ENCODE data around the gene FGD6. TPM values are rescaled to one million over a fixed set of nuclear protein-coding genes. Genes with fewer than 3 reads are reported as not detected.

The FGD6 gene
- total and polyA plus RNA-seq, 2 experiments from 2014 or later, result 3.0 to 5.9 TPM

DNA sequence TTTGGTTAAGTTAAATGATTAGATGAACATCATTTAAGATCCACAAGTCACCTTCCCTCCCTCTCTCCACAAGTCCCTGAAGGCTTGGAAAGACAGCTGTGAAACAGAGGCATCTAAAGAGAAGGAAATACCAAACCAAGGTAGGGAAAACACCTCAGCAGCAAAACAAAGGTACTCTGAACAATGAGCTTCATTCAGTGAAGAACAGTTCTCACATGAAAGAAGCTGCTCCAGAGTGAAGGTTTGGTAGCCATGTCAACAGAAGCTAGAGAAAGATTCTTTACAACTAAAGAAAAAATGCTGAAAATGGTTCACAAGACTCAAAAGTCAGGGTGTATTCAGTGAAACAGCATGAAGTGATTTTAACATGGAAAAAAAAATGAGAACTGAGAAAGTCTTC lies 69.4 kb downstream of the FGD6 start:
- no peak for DNase-seq
- Histone ChIP-seq H3K9me3 (ENCODE audit: low read depth) (no peaks in the 10 kb centered on the region), H3K27me3 (replicated peaks; ENCODE audit: insufficient read depth) (no peaks in the 10 kb centered on the region), H4K20me1 (ENCODE audit: insufficient read depth) (no peaks in the 10 kb centered on the region), H3K4me1 (ENCODE audit: insufficient read depth) (peaks cover 8% of the 10 kb centered on the region; the same call in 1 of the 2 replicates), H3K9me2 (ENCODE audit: insufficient read depth) (no peaks in the 10 kb centered on the region), H3K79me2 (ENCODE audit: insufficient read depth) (no peaks in the 10 kb centered on the region), H3K4me2 (ENCODE audit: unreplicated experiment) (no peak overlapping the region), H3K27ac (no peak overlapping the region), H3K36me3 (ENCODE audit: low read depth) (no peaks in the 10 kb centered on the region), H3K9ac (no peak overlapping the region), H3K4me3 (no peak overlapping the region), H2AFZ (no peak overlapping the region), H3F3A (ENCODE audit: insufficient read depth) (no peaks in the 10 kb centered on the region)
- in situ Hi-C loops (cut with MboI), result no loop called here
- TF ChIP-seq EZH2 (IDR thresholded peaks at IDR 0.05; ENCODE audit: insufficient read depth, poor library complexity, severe bottlenecking) (no peak), EZH2phosphoT487 (IDR thresholded peaks at IDR 0.05; ENCODE audit: insufficient read depth, low read depth) (no peak)

DNA sequence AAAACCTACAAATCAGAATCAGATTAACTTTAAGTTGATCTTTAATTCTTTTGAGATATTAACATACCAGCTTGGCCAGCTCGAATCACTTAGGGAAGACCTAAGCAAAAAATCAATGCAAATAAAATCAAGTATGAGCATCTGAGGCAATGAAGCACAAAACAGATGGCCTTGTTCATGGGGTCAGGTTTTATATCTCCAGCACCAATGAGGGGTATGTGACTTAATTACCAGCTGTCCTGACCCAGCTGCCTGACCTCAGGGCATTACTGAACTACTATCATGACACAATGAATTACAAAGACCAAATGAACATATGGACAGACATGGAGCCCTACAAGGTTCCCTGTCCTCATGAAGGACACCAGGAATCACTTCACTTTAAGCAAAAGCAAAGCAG lies 70.5 kb downstream of the FGD6 start:
- in situ Hi-C loops (cut with MboI), result no loop called here
- DNase-seq, result no peak
- no peaks in the 10 kb centered on the region for H3K36me3 ChIP-seq (ENCODE audit: low read depth)
- H3K9me3 ChIP-seq (ENCODE audit: low read depth), result no peaks in the 10 kb centered on the region
- no peaks in the 10 kb centered on the region for H3K27me3 ChIP-seq (replicated peaks; ENCODE audit: insufficient read depth)
- WGBS, 2 experiments (ENCODE audit: low coverage in 1 of 2, low lambda C conversion rate in 2 of 2, missing lambda C conversion rate in 2 of 2), result 79 to 100% methylated on average over 1 of the region's 1 CpG
- no peak overlapping the region for H3K9ac ChIP-seq
- H3K4me3 ChIP-seq, result no peak overlapping the region
- no peaks in the 10 kb centered on the region for H3K79me2 ChIP-seq (ENCODE audit: insufficient read depth)
- H3K27ac ChIP-seq, result no peak overlapping the region
- H3K4me2 ChIP-seq (ENCODE audit: unreplicated experiment), result no peak overlapping the region
- no peak overlapping the region for H2AFZ ChIP-seq
- H3K4me1 ChIP-seq (ENCODE audit: insufficient read depth), result peaks cover 8% of the 10 kb centered on the region; the same call in 1 of the 2 replicates
- no peaks in the 10 kb centered on the region for H4K20me1 ChIP-seq (ENCODE audit: insufficient read depth)
- TF ChIP-seq EZH2phosphoT487 (IDR thresholded peaks at IDR 0.05; ENCODE audit: insufficient read depth, low read depth) (no peak), EZH2 (IDR thresholded peaks at IDR 0.05; ENCODE audit: insufficient read depth, poor library complexity, severe bottlenecking) (no peak)
- H3F3A ChIP-seq (ENCODE audit: insufficient read depth), result no peaks in the 10 kb centered on the region
- H3K9me2 ChIP-seq (ENCODE audit: insufficient read depth), result no peaks in the 10 kb centered on the region

DNA sequence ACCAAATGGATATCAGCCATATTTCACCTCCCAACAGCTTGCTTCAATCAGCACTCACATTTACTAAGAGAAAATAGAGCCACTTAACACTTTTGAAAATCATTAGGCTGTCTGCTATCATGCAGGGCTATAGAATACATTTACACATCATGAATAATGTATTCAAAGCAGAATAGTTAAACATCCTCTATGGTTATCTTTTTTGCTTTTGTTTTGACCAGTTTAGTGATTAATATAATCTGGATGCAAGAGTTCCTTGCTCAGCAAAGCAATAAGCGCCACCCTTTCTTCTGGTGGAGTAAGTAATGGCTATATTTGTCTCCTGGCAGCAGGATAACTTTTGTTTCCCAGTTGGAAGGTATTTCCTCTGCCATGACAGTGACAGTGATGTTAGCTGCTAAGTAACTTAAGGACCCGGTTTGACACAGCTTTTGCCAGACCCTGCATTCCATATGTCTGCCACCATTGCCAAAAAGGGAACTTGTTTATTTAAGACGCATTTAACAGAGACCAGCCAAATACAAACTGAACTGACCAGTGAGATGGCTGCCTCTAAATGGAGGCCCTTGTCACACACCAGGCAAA lies 73.6 kb downstream of the FGD6 start:
- Histone ChIP-seq H4K20me1 (ENCODE audit: insufficient read depth) (no peaks in the 10 kb centered on the region), H3K27ac (no peak overlapping the region), H3K9me3 (ENCODE audit: low read depth) (no peaks in the 10 kb centered on the region), H3K36me3 (ENCODE audit: low read depth) (no peaks in the 10 kb centered on the region), H3F3A (ENCODE audit: insufficient read depth) (no peaks in the 10 kb centered on the region), H3K4me1 (ENCODE audit: insufficient read depth) (peaks cover 8% of the 10 kb centered on the region; the same call in 1 of the 2 replicates), H3K4me2 (ENCODE audit: unreplicated experiment) (peak overlapping the region; percentile 11), H3K9ac (no peak overlapping the region), H2AFZ (peak overlapping the region; percentile 48), H3K9me2 (ENCODE audit: insufficient read depth) (no peaks in the 10 kb centered on the region), H3K4me3 (no peak overlapping the region), H3K27me3 (replicated peaks; ENCODE audit: insufficient read depth) (no peaks in the 10 kb centered on the region), H3K79me2 (ENCODE audit: insufficient read depth) (no peaks in the 10 kb centered on the region)
- no peak for TF ChIP-seq EZH2phosphoT487 (IDR thresholded peaks at IDR 0.05; ENCODE audit: insufficient read depth, low read depth)
- TF ChIP-seq EZH2 (IDR thresholded peaks at IDR 0.05; ENCODE audit: insufficient read depth, poor library complexity, severe bottlenecking), result no peak
- in situ Hi-C loops (cut with MboI), result no loop called here
- 16 to 23% methylated on average over 3 of the region's 3 CpGs for WGBS, 2 experiments (ENCODE audit: low coverage in 1 of 2, low lambda C conversion rate in 2 of 2, missing lambda C conversion rate in 2 of 2)
- peak; percentile 51 for DNase-seq

DNA sequence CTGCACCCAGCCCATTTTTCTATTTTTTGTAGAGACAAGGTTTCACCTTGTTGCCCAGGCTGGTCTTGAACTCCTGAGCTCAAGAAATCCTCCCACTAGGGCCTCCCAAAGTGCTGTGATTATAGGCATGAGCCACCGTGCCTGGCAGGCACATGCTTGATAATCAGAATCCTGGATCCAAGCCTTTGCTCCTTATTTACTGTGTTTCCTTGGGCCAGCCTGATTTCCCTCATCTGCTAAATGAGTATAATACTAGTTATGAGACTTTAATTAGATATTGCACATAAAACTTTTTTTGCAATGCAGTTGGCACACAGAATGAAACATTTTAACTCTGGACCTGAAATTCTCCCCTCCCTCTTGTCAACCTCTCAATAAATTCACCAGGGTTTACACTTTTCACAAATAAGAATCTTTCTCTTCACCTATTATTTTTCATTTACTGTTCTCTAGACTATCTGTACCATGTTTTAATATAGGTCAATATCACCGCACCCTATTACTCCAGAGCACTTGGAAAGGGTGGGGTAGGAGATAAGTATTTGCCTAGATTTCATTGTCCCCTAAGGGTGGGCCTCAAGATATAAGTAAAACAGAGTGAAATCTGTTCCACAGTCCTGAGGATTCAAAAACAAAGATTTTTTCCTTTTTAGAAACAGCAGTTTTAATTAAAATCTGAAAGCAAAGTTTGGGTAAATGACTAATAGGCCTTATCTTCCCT lies 74.7 kb downstream of the FGD6 start:
- H3K9me2 ChIP-seq (ENCODE audit: insufficient read depth), result no peaks in the 10 kb centered on the region
- no peaks in the 10 kb centered on the region for H3F3A ChIP-seq (ENCODE audit: insufficient read depth)
- no peaks in the 10 kb centered on the region for H3K9me3 ChIP-seq (ENCODE audit: low read depth)
- 45 to 55% methylated on average over 2 of the region's 2 CpGs for WGBS, 2 experiments (ENCODE audit: low coverage in 1 of 2, low lambda C conversion rate in 2 of 2, missing lambda C conversion rate in 2 of 2)
- no peak overlapping the region for H2AFZ ChIP-seq
- no peaks in the 10 kb centered on the region for H4K20me1 ChIP-seq (ENCODE audit: insufficient read depth)
- no peak for DNase-seq
- TF ChIP-seq EZH2 (IDR thresholded peaks at IDR 0.05; ENCODE audit: insufficient read depth, poor library complexity, severe bottlenecking) (no peak), EZH2phosphoT487 (IDR thresholded peaks at IDR 0.05; ENCODE audit: insufficient read depth, low read depth) (no peak)
- H3K27me3 ChIP-seq (replicated peaks; ENCODE audit: insufficient read depth), result no peaks in the 10 kb centered on the region
- no peak overlapping the region for H3K4me2 ChIP-seq (ENCODE audit: unreplicated experiment)
- H3K4me1 ChIP-seq (ENCODE audit: insufficient read depth), result peaks cover 8% of the 10 kb centered on the region; the same call in 1 of the 2 replicates
- in situ Hi-C loops (cut with MboI), result no loop called here
- H3K27ac ChIP-seq, result no peak overlapping the region
- H3K9ac ChIP-seq, result no peak overlapping the region
- no peak overlapping the region for H3K4me3 ChIP-seq
- H3K36me3 ChIP-seq (ENCODE audit: low read depth), result no peaks in the 10 kb centered on the region
- H3K79me2 ChIP-seq (ENCODE audit: insufficient read depth), result no peaks in the 10 kb centered on the region
